ENCODE results near the gene RBFA. TPM values are rescaled to one million over a fixed set of nuclear protein-coding genes. Genes with fewer than 3 reads are reported as not detected.
"Not testable (repeated sequence)": the region's sequence is repeated elsewhere in the genome, so short reads cannot be mapped to it uniquely, and the experiment has no call there.

Gene RBFA
- total RNA-seq, 1 experiment from 2014 or later: 39.5 TPM

DNA sequence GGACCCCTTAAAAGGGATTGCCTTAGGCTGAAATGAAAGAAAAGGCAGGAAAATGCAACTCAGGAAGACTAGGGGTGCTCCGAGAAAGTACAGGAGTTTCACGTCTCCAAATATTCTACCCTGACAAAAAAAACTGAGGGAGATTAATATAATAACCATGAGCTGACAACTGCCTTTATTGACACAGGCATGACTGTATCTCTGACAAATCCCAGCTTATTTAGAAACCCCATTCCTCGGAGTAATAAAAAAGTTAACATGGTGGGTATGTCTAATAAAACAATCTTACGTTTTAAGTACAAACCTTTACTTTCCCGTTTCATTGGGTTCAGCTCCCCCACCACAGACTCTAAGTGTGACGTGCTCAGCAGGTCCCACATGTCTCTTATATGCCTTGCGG, 7.9 kb upstream of the RBFA start:
- no peak for TF ChIP-seq EZH2 (IDR thresholded peaks at IDR 0.05; ENCODE audit: borderline replicate concordance, low read depth, low read length, poor library complexity, severe bottlenecking)
- TF ChIP-seq, protein P1, sequence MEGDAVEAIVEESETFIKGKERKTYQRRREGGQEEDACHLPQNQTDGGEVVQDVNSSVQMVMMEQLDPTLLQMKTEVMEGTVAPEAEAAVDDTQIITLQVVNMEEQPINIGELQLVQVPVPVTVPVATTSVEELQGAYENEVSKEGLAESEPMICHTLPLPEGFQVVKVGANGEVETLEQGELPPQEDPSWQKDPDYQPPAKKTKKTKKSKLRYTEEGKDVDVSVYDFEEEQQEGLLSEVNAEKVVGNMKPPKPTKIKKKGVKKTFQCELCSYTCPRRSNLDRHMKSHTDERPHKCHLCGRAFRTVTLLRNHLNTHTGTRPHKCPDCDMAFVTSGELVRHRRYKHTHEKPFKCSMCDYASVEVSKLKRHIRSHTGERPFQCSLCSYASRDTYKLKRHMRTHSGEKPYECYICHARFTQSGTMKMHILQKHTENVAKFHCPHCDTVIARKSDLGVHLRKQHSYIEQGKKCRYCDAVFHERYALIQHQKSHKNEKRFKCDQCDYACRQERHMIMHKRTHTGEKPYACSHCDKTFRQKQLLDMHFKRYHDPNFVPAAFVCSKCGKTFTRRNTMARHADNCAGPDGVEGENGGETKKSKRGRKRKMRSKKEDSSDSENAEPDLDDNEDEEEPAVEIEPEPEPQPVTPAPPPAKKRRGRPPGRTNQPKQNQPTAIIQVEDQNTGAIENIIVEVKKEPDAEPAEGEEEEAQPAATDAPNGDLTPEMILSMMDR (conservative IDR thresholded peaks at IDR 0.05; ENCODE audit: low read depth, low read length): no peak
- no peak overlapping the region for H3K4me3 ChIP-seq (ENCODE audit: low read depth, low read length, poor library complexity, severe bottlenecking)
- H3K4me1 ChIP-seq (ENCODE audit: insufficient read depth, low read length, poor library complexity, severe bottlenecking): no peaks in the 10 kb centered on the region
- ChIA-PET CTCF (no interaction called here), POLR2A (ENCODE audit: low non-redundant PET) (no interaction called here)
- no peaks in the 10 kb centered on the region for H3K27me3 ChIP-seq (replicated peaks; ENCODE audit: insufficient read depth, low read depth, low read length, poor library complexity)
- no TSS peak for BruUV-seq (replicated peaks)
- intact Hi-C loops (cut with micrococcal nuclease; ENCODE audit: unreplicated experiment): no loop called here
- no peaks in the 10 kb centered on the region for H3K36me3 ChIP-seq (ENCODE audit: insufficient read depth, low read length, poor library complexity, severe bottlenecking)
- H3K27ac ChIP-seq (ENCODE audit: low read depth, low read length, poor library complexity, severe bottlenecking): no peak overlapping the region
- no peak for DNase-seq (ENCODE audit: low spot score)
- peaks cover 47% of the 10 kb centered on the region for H3K9me3 ChIP-seq (ENCODE audit: low read depth, low read length, poor library complexity, severe bottlenecking)

GRCh38 chr18:80027719-80028118, 6.5 kb upstream of the RBFA start:
- intact Hi-C loops (cut with micrococcal nuclease; ENCODE audit: unreplicated experiment); H3K4me3 ChIP-seq (ENCODE audit: low read depth, low read length, poor library complexity, severe bottlenecking); H3K4me1 ChIP-seq (ENCODE audit: insufficient read depth, low read length, poor library complexity, severe bottlenecking); BruUV-seq (replicated peaks); CTCF ChIA-PET; H3K27ac ChIP-seq (ENCODE audit: low read depth, low read length, poor library complexity, severe bottlenecking); H3K36me3 ChIP-seq (ENCODE audit: insufficient read depth, low read length, poor library complexity, severe bottlenecking); POLR2A ChIA-PET (ENCODE audit: low non-redundant PET); H3K27me3 ChIP-seq (replicated peaks; ENCODE audit: insufficient read depth, low read depth, low read length, poor library complexity); DNase-seq (ENCODE audit: low spot score): not testable (repeated sequence)
- H3K9me3 ChIP-seq (ENCODE audit: low read depth, low read length, poor library complexity, severe bottlenecking): peaks cover 34% of the 10 kb centered on the region

DNA sequence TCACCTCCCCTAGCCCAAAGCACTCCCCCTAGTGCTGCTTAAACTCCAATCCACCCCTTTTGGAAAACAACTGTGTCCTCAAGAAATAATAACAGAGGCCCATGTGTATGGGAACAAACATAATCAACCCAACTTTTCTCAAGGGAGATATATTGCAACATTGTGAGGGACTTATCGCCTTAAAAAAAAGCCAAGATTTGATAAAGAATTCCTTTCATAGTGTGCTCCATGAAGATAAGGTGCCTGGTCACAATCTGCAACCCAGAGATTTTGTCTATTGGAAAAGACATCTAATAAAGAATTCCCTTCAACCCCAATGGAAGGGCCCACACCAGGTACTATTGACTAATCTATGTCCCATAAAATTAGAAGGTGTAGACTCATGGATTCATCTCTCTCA, 4.5 kb upstream of the RBFA start:
- intact Hi-C loops (cut with micrococcal nuclease; ENCODE audit: unreplicated experiment): loop anchor here (5.0 to 10.0 kb wide), 2 partner anchors 77 to 635 kb away; partner anchors contain the start of genes NFATC1 and SLC66A2
- CTCF ChIA-PET: no interaction called here

More for the DNA sequence above, 4.5 kb upstream of the RBFA start:
- H3K27ac ChIP-seq (ENCODE audit: low read depth, low read length, poor library complexity, severe bottlenecking): no peak overlapping the region
- no peaks in the 10 kb centered on the region for H3K27me3 ChIP-seq (replicated peaks; ENCODE audit: insufficient read depth, low read depth, low read length, poor library complexity)
- H3K9me3 ChIP-seq (ENCODE audit: low read depth, low read length, poor library complexity, severe bottlenecking): peaks cover 14% of the 10 kb centered on the region
- POLR2A ChIA-PET (ENCODE audit: low non-redundant PET): no interaction called here
- H3K4me1 ChIP-seq (ENCODE audit: insufficient read depth, low read length, poor library complexity, severe bottlenecking): peaks cover 4% of the 10 kb centered on the region
- H3K36me3 ChIP-seq (ENCODE audit: insufficient read depth, low read length, poor library complexity, severe bottlenecking): no peaks in the 10 kb centered on the region
- TF ChIP-seq, protein P1 (conservative IDR thresholded peaks at IDR 0.05; ENCODE audit: low read depth, low read length): no peak
- no peak for TF ChIP-seq EZH2 (IDR thresholded peaks at IDR 0.05; ENCODE audit: borderline replicate concordance, low read depth, low read length, poor library complexity, severe bottlenecking)
- no TSS peak for BruUV-seq (replicated peaks)
- no peak for DNase-seq (ENCODE audit: low spot score)
- no peak overlapping the region for H3K4me3 ChIP-seq (ENCODE audit: low read depth, low read length, poor library complexity, severe bottlenecking)
